GM12878 (cell line): ENCODE measurements around the gene FADD. TPM values are rescaled to one million over a fixed set of nuclear protein-coding genes. Genes with fewer than 3 reads are reported as not detected.

Experiments used
- ATAC-seq: fragments of 200-7000 bp; cut with Tn5 transposase; 3 replicates; pipeline ENCODE4 v1.9.1; 2020; ENCODE audit warnings: mild to moderate bottlenecking, moderate library complexity
- BruUV-seq: library from RNA; stranded (reverse); fragments of 400-500 nt; replicated peaks from 2 replicates; lab custom pipeline; 2021; lab: Mats Ljungman, UMichigan
- CTCF ChIA-PET: fragments of 300-600 bp; sonication (Branson Sonifier 250); formaldehyde crosslinking; extraction: SDS; loops from one replicate; lab custom pipeline; 2021; ENCODE audit warnings: inconsistent platforms; lab: Yijun Ruan, JAX
- POLR2A ChIA-PET: fragments of 350-600 bp; formaldehyde crosslinking; extraction: SDS; loops from one replicate; lab custom pipeline; 2021; ENCODE audit warnings: inconsistent platforms; lab: Charles Lee
- RAD21 ChIA-PET: fragments of 300-600 bp; sonication (Branson Sonifier 250); formaldehyde crosslinking; loops from one replicate; lab custom pipeline; 2023; ENCODE audit warnings: antibody characterized with exemption; ENCODE audit not compliant: unreplicated experiment; lab: Charles Lee
- SMC1A ChIA-PET: fragments of 300-600 bp; sonication (Branson Sonifier 250); formaldehyde crosslinking; loops from one replicate; lab custom pipeline; 2023; ENCODE audit not compliant: unreplicated experiment, uncharacterized antibody; lab: Charles Lee
- DNase-seq: peaks from one replicate; pipeline ENCODE4 v3.0.0-alpha.2; 2011; ENCODE audit warnings: low read depth, low spot score
- FAIRE-seq: peaks from 3 replicates; lab custom pipeline; 2011; peaks lifted over from hg19 to GRCh38; lab: Jason Lieb, UNC
- H2AFZ ChIP-seq: 2 replicates; pipeline ENCODE4 v1.6.0; 2011; ENCODE audit warnings: low read depth, low read length, control low read depth; ENCODE audit not compliant: control insufficient read depth
- H3K27ac ChIP-seq: 2 replicates; pipeline ENCODE4 v1.5.1; 2011; ENCODE audit warnings: control low read depth; ENCODE audit not compliant: control insufficient read depth, insufficient read depth
- H3K27me3 ChIP-seq, 2 experiments: replicated peaks in 1 of 2; 2 replicates each; pipeline versions ENCODE4 v1.6.0 to v1.6.1; 2011; ENCODE audit warnings: low read length in 1 of 2; ENCODE audit not compliant: control insufficient read depth in 2 of 2, insufficient read depth in 2 of 2
- H3K36me3 ChIP-seq, 2 experiments: 2 replicates each; pipeline ENCODE4 v1.5.1; 2011; ENCODE audit warnings: low read length in 1 of 2; ENCODE audit not compliant: control insufficient read depth in 2 of 2, insufficient read depth in 2 of 2
- H3K4me1 ChIP-seq: 2 replicates; pipeline ENCODE4 v1.6.1; 2011; ENCODE audit warnings: mild to moderate bottlenecking, low read length, moderate library complexity, mixed read lengths; ENCODE audit not compliant: control insufficient read depth, insufficient read depth
- H3K4me2 ChIP-seq: 2 replicates; pipeline ENCODE4 v1.6.0; 2011; ENCODE audit warnings: control low read depth; ENCODE audit not compliant: control insufficient read depth, insufficient read depth
- H3K4me3 ChIP-seq: fragments of 200-600 bp; sonication (generic); 2 replicates; pipeline ENCODE4 v1.5.1; 2016
- H3K79me2 ChIP-seq: 2 replicates; pipeline ENCODE4 v1.6.0; 2011; ENCODE audit warnings: low read length; ENCODE audit not compliant: control insufficient read depth, insufficient read depth
- H3K9ac ChIP-seq: 2 replicates; pipeline ENCODE4 v1.8.0; 2011; ENCODE audit warnings: low read length, control low read depth, mixed read lengths; ENCODE audit not compliant: control insufficient read depth, insufficient read depth
- H3K9me3 ChIP-seq: replicated peaks from 3 replicates; pipeline ENCODE4 v1.5.1; 2011; ENCODE audit warnings: mild to moderate bottlenecking, low read length; ENCODE audit not compliant: control insufficient read depth, insufficient read depth
- H4K20me1 ChIP-seq: 2 replicates; pipeline ENCODE4 v1.6.0; 2011; ENCODE audit not compliant: control insufficient read depth, insufficient read depth
- CTCF ChIP-seq, 3 experiments: IDR thresholded peaks in 2 of 3; conservative IDR thresholded peaks in 1 of 3; 2 replicates each; pipeline ENCODE4 v1.5.1; 2011; ENCODE audit warnings: low read depth in 3 of 3, low read length in 3 of 3, mild to moderate bottlenecking in 3 of 3, control low read depth in 2 of 3, moderate library complexity in 2 of 3, inconsistent platforms in 1 of 3, mixed read lengths in 1 of 3; ENCODE audit not compliant: control insufficient read depth in 2 of 3, insufficient read depth in 1 of 3; ENCODE audit errors: extremely low read depth in 1 of 3
- CUX1 ChIP-seq: IDR thresholded peaks from 2 replicates; pipeline ENCODE4 v1.6.1; 2012; ENCODE audit warnings: improper control_type of control experiment, low read depth, low read length; ENCODE audit not compliant: insufficient replicate concordance
- HDAC6 ChIP-seq: fragments of 200-600 bp; sonication (generic); IDR thresholded peaks from one replicate; pipeline ENCODE4 v1.8.0; 2017; ENCODE audit warnings: antibody characterized with exemption; ENCODE audit not compliant: unreplicated experiment
- HSF1 ChIP-seq: fragments of 150-350 bp; IDR thresholded peaks from 2 replicates; pipeline ENCODE4 v1.6.1; 2014; ENCODE audit warnings: mild to moderate bottlenecking, low read depth, low read length
- KDM1A ChIP-seq: fragments of 200-600 bp; sonication (generic); IDR thresholded peaks from 2 replicates; pipeline ENCODE4 v1.6.1; 2016; ENCODE audit warnings: borderline replicate concordance
- KLF5 ChIP-seq: fragments of 450-650 bp; IDR thresholded peaks from 2 replicates; pipeline ENCODE4 v1.6.1; 2014; ENCODE audit warnings: mild to moderate bottlenecking; ENCODE audit not compliant: partially characterized antibody
- MEF2B ChIP-seq: fragments of 450-650 bp; IDR thresholded peaks from 2 replicates; pipeline ENCODE4 v1.6.1; 2018; ENCODE audit warnings: mild to moderate bottlenecking, moderate library complexity; ENCODE audit not compliant: partially characterized antibody, poor library complexity, severe bottlenecking
- MYB ChIP-seq: fragments of 150-350 bp; IDR thresholded peaks from 2 replicates; pipeline ENCODE4 v1.6.1; 2014; ENCODE audit warnings: mild to moderate bottlenecking, low read depth, low read length, borderline replicate concordance
- POLR2A ChIP-seq: IDR thresholded peaks from 2 replicates; pipeline ENCODE4 v1.6.1; 2011; ENCODE audit warnings: low read depth, mild to moderate bottlenecking, low read length
- RFX5 ChIP-seq: IDR thresholded peaks from 2 replicates; pipeline ENCODE4 v1.6.1; 2011; ENCODE audit warnings: low read depth, low read length, improper control_type of control experiment
- WGBS: methylation state at CpG from one replicate; pipeline ENCODE4 v1.1.6; 2016; ENCODE audit warnings: low lambda C conversion rate; ENCODE audit not compliant: insufficient replicate concordance, insufficient coverage; ENCODE audit errors: missing lambda C conversion rate; 5-methylcytosine and 5-hydroxymethylcytosine counted together
- in situ Hi-C: fragments of 300-500 bp; cut with MboI; formaldehyde crosslinking; loops from 9 replicates; pipeline ENCODE4 v1.14.3; 2018; ENCODE audit warnings: mixed read lengths
- intact Hi-C: fragments of 100-400 bp; cut with micrococcal nuclease; formaldehyde crosslinking; loops from one replicate; pipeline ENCODE4 v1.14.2; 2022; ENCODE audit not compliant: unreplicated experiment
- polyA plus RNA-seq, 11 experiments: library from polyadenylated mRNA; depleted of rRNA in 4 of 11; unstranded in 6 of 11; stranded (reverse) in 5 of 11; fragments of >200 nt; fragmentation: Nextera tagmentation in 4 of 11; fragmentation: Illumina TruSeq in 1 of 11; extraction: Ambion mirVana in 4 of 11; extraction: Trizol in 1 of 11; gene quantifications; 1 replicate in 1 of 11; 2 replicates in 10 of 11; pipeline versions ENCODE4 v1.2.1 to v1.2.3, GENCODE V29; 2011 to 2016; ENCODE audit warnings: inconsistent platforms in 2 of 11, missing spikeins in 2 of 11, low read depth in 1 of 11
- total RNA-seq, 4 experiments: library from RNA; depleted of rRNA in 3 of 4; stranded (reverse); fragments of >200 nt in 3 of 4; fragmentation: Illumina TruSeq in 1 of 4; extraction: Trizol in 1 of 4; gene quantifications; 2 replicates each; pipeline versions ENCODE4 v1.2.1 to v1.2.3, GENCODE V29; 2013 to 2021

Gene FADD
- total and polyA plus RNA-seq, 10 of the 15 experiments (the other 5 are each of a cell fraction or from before 2014, with no cell fraction given): 0.32 to 38.7 (median 21.8) TPM

GRCh38 chr11:70167723-70168404 is 35.2 kb upstream of the FADD start:
- no TSS peak for BruUV-seq
- intact Hi-C loops: no loop called here
- H3K79me2 ChIP-seq: no peaks in the 10 kb centered on the region
- H3K9ac ChIP-seq: no peak overlapping the region
- no peaks in the 10 kb centered on the region for H4K20me1 ChIP-seq
- H3K27ac ChIP-seq: no peak overlapping the region
- no peaks in the 10 kb centered on the region for H3K4me1 ChIP-seq
- ChIA-PET POLR2A (no interaction called here), CTCF (no interaction called here), SMC1A (interaction anchor here (0.6 kb wide), 1 partner anchor 1876 kb away, joined by 3 read pairs; no protein-coding TSS in a partner anchor), RAD21 (no interaction called here)
- WGBS: 31% methylated on average over 17 of the region's 17 CpGs
- ATAC-seq (no peak), FAIRE-seq (no peak), DNase-seq (no peak)
- H3K9me3 ChIP-seq: no peaks in the 10 kb centered on the region
- H3K27me3 ChIP-seq: no peaks in the 10 kb centered on the region; a peak in 1 of 4 replicates
- H3K36me3 ChIP-seq: no peaks in the 10 kb centered on the region
- no peak overlapping the region for H3K4me2 ChIP-seq
- in situ Hi-C loops: no loop called here
- H3K4me3 ChIP-seq: no peak overlapping the region
- TF ChIP-seq HDAC6 (no peak), KLF5 (no peak), POLR2A (no peak), CTCF (IDR thresholded peaks at IDR 0.05 in 2 of 3, conservative IDR thresholded peaks at IDR 0.05 in 1 of 3; ENCODE audit: control insufficient read depth in 2 of 3, extremely low read depth in 1 of 3, insufficient read depth in 1 of 3, low read depth in 3 of 3, low read length in 3 of 3) (no peak), RFX5 (no peak), CUX1 (no peak), MYB (no peak), HSF1 (no peak), MEF2B (no peak), KDM1A (no peak)
- H2AFZ ChIP-seq: no peak overlapping the region
